ENCODE measurements around the gene LGALS7B. TPM values are rescaled to one million over a fixed set of nuclear protein-coding genes. Genes with fewer than 3 reads are reported as not detected.
A peak's percentile ranks its signal among the peaks of the same experiment; 100 is the strongest.

LGALS7B gene
- polyA plus RNA-seq, 3 donors: not detected

- Histone ChIP-seq H4K20me1 (ENCODE audit: insufficient read depth, low read length) (peaks cover 12% of the 10 kb centered on the region), H3K4me3 (replicated peaks in 1 of 3; ENCODE audit: low read depth in 2 of 3, low read length in 3 of 3) (no peak overlapping the region), H3K4me1 (ENCODE audit: control insufficient read depth in 1 of 2, insufficient read depth in 2 of 2, low read length in 2 of 2) (no peaks in the 10 kb centered on the region), H3K27ac (ENCODE audit: low read depth in 1 of 2, low read length in 2 of 2) (no peak overlapping the region), H3K36me3 (replicated peaks in 1 of 2; ENCODE audit: control insufficient read depth in 1 of 2, insufficient read depth in 2 of 2, low read length in 2 of 2) (peaks cover 50 to 62% of the 10 kb centered on the region in 2 donors), H3K9ac (ENCODE audit: insufficient read depth, low read length, poor library complexity, severe bottlenecking) (no peak overlapping the region), H3K27me3 (ENCODE audit: control insufficient read depth in 2 of 2, insufficient read depth in 2 of 2, low read length in 2 of 2) (no peaks in the 10 kb centered on the region), H2AFZ (ENCODE audit: insufficient read depth, low read depth, low read length, poor library complexity, severe bottlenecking) (no peak overlapping the region), H3K79me2 (ENCODE audit: insufficient read depth, low read length) (peaks cover 6% of the 10 kb centered on the region), H3K9me3 (replicated peaks in 1 of 2; ENCODE audit: control insufficient read depth in 1 of 2, insufficient read depth in 1 of 2, low read length in 2 of 2) (no peaks in the 10 kb centered on the region), H3K4me2 (replicated peaks; ENCODE audit: extremely low read depth, low read length, poor library complexity, severe bottlenecking) (no peak overlapping the region)
- Mint-ChIP-seq H3K27ac (peak overlapping the region in 1 of 7 donors; percentile 19), H3K4me1 (no peaks in the 10 kb centered on the region), H3K36me3 (peaks cover 48 to 66% of the 10 kb centered on the region in 2 donors), H3K4me3 (no peak overlapping the region), H3K9me3 (no peaks in the 10 kb centered on the region), H3K27me3 (ENCODE audit: low read depth in 3 of 3) (peaks cover 0 to 2% (median 1%) of the 10 kb centered on the region in 3 donors)
- TF ChIP-seq, protein P1, sequence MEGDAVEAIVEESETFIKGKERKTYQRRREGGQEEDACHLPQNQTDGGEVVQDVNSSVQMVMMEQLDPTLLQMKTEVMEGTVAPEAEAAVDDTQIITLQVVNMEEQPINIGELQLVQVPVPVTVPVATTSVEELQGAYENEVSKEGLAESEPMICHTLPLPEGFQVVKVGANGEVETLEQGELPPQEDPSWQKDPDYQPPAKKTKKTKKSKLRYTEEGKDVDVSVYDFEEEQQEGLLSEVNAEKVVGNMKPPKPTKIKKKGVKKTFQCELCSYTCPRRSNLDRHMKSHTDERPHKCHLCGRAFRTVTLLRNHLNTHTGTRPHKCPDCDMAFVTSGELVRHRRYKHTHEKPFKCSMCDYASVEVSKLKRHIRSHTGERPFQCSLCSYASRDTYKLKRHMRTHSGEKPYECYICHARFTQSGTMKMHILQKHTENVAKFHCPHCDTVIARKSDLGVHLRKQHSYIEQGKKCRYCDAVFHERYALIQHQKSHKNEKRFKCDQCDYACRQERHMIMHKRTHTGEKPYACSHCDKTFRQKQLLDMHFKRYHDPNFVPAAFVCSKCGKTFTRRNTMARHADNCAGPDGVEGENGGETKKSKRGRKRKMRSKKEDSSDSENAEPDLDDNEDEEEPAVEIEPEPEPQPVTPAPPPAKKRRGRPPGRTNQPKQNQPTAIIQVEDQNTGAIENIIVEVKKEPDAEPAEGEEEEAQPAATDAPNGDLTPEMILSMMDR (IDR thresholded peaks at IDR 0.05): no peak
- intact Hi-C loops (cut with micrococcal nuclease): no loop called here
- WGBS (ENCODE audit: insufficient coverage): 98% methylated on average over 15 of the region's 18 CpGs
- DNase-seq: no peak
Observed at GRCh38 chr19:38816131-38816750, 27.2 kb downstream of the LGALS7B start.

DNA sequence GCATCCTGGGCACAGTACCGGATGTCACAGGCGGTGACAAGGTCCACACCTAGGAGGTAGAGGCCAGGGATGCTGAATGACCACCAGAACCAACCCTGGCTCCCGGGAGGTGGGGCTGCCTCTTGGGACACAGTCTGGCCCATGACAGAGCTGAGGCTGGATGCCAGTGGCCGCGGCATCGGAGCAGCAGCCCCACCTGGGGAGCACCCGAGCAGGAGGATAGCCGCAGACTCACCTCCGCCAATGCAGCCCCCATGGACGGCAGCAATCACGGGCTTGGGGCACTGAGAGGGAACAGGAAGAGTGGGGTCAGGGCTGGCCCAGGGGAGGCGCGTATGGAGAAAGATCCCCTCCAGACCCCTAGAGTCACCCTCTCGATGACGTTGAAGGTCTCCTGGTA, 28.1 kb downstream of the LGALS7B start:
- peaks cover 50 to 63% of the 10 kb centered on the region in 2 donors for H3K36me3 ChIP-seq (replicated peaks in 1 of 2; ENCODE audit: control insufficient read depth in 1 of 2, insufficient read depth in 2 of 2, low read length in 2 of 2)
- H3K4me3 ChIP-seq (replicated peaks in 1 of 3; ENCODE audit: low read depth in 2 of 3, low read length in 3 of 3): no peak overlapping the region
- H3K4me3 Mint-ChIP-seq: no peak overlapping the region
- no peak overlapping the region for H2AFZ ChIP-seq (ENCODE audit: insufficient read depth, low read depth, low read length, poor library complexity, severe bottlenecking)
- no peaks in the 10 kb centered on the region for H3K27me3 ChIP-seq (ENCODE audit: control insufficient read depth in 2 of 2, insufficient read depth in 2 of 2, low read length in 2 of 2)
- no peak overlapping the region for H3K27ac ChIP-seq (ENCODE audit: low read depth in 1 of 2, low read length in 2 of 2)
- peaks cover 6% of the 10 kb centered on the region for H3K79me2 ChIP-seq (ENCODE audit: insufficient read depth, low read length)
- no peak for DNase-seq
- H3K27ac Mint-ChIP-seq: peak overlapping the region in 1 of 7 donors; percentile 25
- TF ChIP-seq, protein P1 (IDR thresholded peaks at IDR 0.05): no peak
- H3K4me2 ChIP-seq (replicated peaks; ENCODE audit: extremely low read depth, low read length, poor library complexity, severe bottlenecking): no peak overlapping the region
- H3K4me1 Mint-ChIP-seq: no peaks in the 10 kb centered on the region
- peaks cover 50 to 70% of the 10 kb centered on the region in 2 donors for H3K36me3 Mint-ChIP-seq
- no peaks in the 10 kb centered on the region for H3K4me1 ChIP-seq (ENCODE audit: control insufficient read depth in 1 of 2, insufficient read depth in 2 of 2, low read length in 2 of 2)
- no peaks in the 10 kb centered on the region for H3K9me3 ChIP-seq (replicated peaks in 1 of 2; ENCODE audit: control insufficient read depth in 1 of 2, insufficient read depth in 1 of 2, low read length in 2 of 2)
- no peaks in the 10 kb centered on the region for H3K9me3 Mint-ChIP-seq
- peaks cover 0 to 2% (median 1%) of the 10 kb centered on the region in 3 donors for H3K27me3 Mint-ChIP-seq (ENCODE audit: low read depth in 3 of 3)
- 93% methylated on average over 10 of the region's 15 CpGs for WGBS (ENCODE audit: insufficient coverage)
- peaks cover 12% of the 10 kb centered on the region for H4K20me1 ChIP-seq (ENCODE audit: insufficient read depth, low read length)
- no peak overlapping the region for H3K9ac ChIP-seq (ENCODE audit: insufficient read depth, low read length, poor library complexity, severe bottlenecking)
- intact Hi-C loops (cut with micrococcal nuclease): no loop called here

Measured in CD14-positive monocyte (primary cell).